ENCODE measurements around the gene CSTPP1. TPM values are rescaled to one million over a fixed set of nuclear protein-coding genes. Genes with fewer than 3 reads are reported as not detected.

Gene CSTPP1
- total and polyA plus RNA-seq, 2 donors (not counting 3 experiments of a cell fraction or from before 2014, with no cell fraction given) = 25.9 to 38.2 TPM

DNA sequence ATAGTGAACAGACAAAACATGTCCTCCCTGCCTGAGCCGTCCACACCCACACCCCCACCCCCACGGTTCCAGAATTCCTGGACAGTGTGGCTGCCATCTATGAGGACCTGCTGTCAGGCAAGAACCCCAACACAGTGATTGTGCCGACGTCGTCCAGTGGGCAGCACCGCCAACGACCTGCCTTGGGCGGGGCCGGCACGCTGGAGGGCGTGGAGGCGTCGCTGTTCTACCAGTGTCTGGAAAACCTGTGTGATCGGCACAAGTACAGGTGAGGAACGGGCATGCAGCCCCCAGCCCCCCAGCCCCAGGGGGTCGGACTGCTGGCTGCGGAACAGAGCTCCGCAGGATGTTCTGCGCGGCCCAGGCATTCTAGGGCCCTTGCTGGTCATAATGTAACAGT, 220.4 kb downstream of the CSTPP1 start:
- DNase-seq (ENCODE audit: low read depth, low spot score) = no peak
- no peaks in the 10 kb centered on the region for H3K9me1 ChIP-seq (replicated peaks; ENCODE audit: control insufficient read depth, extremely low read depth, insufficient read depth, low read length)
- no peaks in the 10 kb centered on the region for H3K4me1 ChIP-seq (ENCODE audit: control insufficient read depth, extremely low read depth, insufficient read depth, low read length)
- intact Hi-C loops (cut with micrococcal nuclease) = no loop called here
- no TSS peak for BruUV-seq (replicated peaks)
- H4K20me1 ChIP-seq (replicated peaks; ENCODE audit: control insufficient read depth, extremely low read depth, insufficient read depth, low read length) = no peaks in the 10 kb centered on the region
- H3K9me3 ChIP-seq (replicated peaks; ENCODE audit: control insufficient read depth, insufficient read depth, low read length) = no peaks in the 10 kb centered on the region
- H3K4me2 ChIP-seq (ENCODE audit: insufficient read depth, low read length) = no peak overlapping the region
- H3K27me3 ChIP-seq (ENCODE audit: control insufficient read depth in 2 of 2, insufficient read depth in 2 of 2, low read length in 2 of 2) = no peaks in the 10 kb centered on the region
- ChIA-PET POLR2A (no interaction called here), CTCF (no interaction called here)
- no peak for FAIRE-seq
- H2AFZ ChIP-seq (ENCODE audit: low read depth, low read length) = no peak overlapping the region
- H3K9ac ChIP-seq (replicated peaks; ENCODE audit: extremely low read depth, insufficient read depth, low read length) = no peak overlapping the region
- dilution Hi-C loops (cut with MboI; ENCODE audit: extremely low pct_ligation_motif_present, low sequenced_read_pairs) = no loop called here
- no peaks in the 10 kb centered on the region for H3K36me3 ChIP-seq (ENCODE audit: control insufficient read depth in 2 of 2, extremely low read depth in 1 of 2, insufficient read depth in 2 of 2, low read length in 2 of 2)
- no peak overlapping the region for H3K27ac ChIP-seq (ENCODE audit: insufficient read depth, low read depth, low read length)
- TF ChIP-seq FOS (IDR thresholded peaks at IDR 0.05; ENCODE audit: borderline replicate concordance, insufficient read depth, low read length) = no peak
- no peak for TF ChIP-seq EZH2 (IDR thresholded peaks at IDR 0.05; ENCODE audit: borderline replicate concordance, low read depth, low read length, severe bottlenecking)
- no peak for TF ChIP-seq JUN (IDR thresholded peaks at IDR 0.05; ENCODE audit: borderline replicate concordance, insufficient read depth, insufficient read length, low read depth)
- no peak for TF ChIP-seq POLR2AphosphoS5 (IDR thresholded peaks at IDR 0.05; ENCODE audit: insufficient read depth, low read depth, low read length)
- no peak for TF ChIP-seq POLR2A (IDR thresholded peaks at IDR 0.05; ENCODE audit: low read depth, low read length)
- TF ChIP-seq MYC (IDR thresholded peaks at IDR 0.05; ENCODE audit: low read depth, low read length) = no peak
- TF ChIP-seq, protein P1, sequence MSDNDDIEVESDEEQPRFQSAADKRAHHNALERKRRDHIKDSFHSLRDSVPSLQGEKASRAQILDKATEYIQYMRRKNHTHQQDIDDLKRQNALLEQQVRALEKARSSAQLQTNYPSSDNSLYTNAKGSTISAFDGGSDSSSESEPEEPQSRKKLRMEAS (IDR thresholded peaks at IDR 0.05; ENCODE audit: insufficient read depth, insufficient read length) = no peak
- TF ChIP-seq GATA2 (IDR thresholded peaks at IDR 0.05; ENCODE audit: insufficient read depth, insufficient read length, low read depth, low read length) = no peak
- TF ChIP-seq, protein P2, sequence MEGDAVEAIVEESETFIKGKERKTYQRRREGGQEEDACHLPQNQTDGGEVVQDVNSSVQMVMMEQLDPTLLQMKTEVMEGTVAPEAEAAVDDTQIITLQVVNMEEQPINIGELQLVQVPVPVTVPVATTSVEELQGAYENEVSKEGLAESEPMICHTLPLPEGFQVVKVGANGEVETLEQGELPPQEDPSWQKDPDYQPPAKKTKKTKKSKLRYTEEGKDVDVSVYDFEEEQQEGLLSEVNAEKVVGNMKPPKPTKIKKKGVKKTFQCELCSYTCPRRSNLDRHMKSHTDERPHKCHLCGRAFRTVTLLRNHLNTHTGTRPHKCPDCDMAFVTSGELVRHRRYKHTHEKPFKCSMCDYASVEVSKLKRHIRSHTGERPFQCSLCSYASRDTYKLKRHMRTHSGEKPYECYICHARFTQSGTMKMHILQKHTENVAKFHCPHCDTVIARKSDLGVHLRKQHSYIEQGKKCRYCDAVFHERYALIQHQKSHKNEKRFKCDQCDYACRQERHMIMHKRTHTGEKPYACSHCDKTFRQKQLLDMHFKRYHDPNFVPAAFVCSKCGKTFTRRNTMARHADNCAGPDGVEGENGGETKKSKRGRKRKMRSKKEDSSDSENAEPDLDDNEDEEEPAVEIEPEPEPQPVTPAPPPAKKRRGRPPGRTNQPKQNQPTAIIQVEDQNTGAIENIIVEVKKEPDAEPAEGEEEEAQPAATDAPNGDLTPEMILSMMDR (IDR thresholded peaks at IDR 0.05; ENCODE audit: extremely low read depth in 1 of 2, insufficient read depth in 1 of 2, low read depth in 1 of 2, low read length in 2 of 2) = no peak
- H3K79me2 ChIP-seq (ENCODE audit: control insufficient read depth, insufficient read depth, low read length) = no peaks in the 10 kb centered on the region
- no peak overlapping the region for H3K4me3 ChIP-seq (replicated peaks in 1 of 3; ENCODE audit: insufficient read depth in 1 of 3, low read depth in 1 of 3, low read length in 3 of 3)

All from endothelial cell of umbilical vein (primary cell).